ENCODE data around the gene SERINC3. TPM values are rescaled to one million over a fixed set of nuclear protein-coding genes. Genes with fewer than 3 reads are reported as not detected.

The SERINC3 gene
- total and polyA plus RNA-seq, 2 of the 13 experiments (the other 11 are each of a cell fraction or from before 2014, with no cell fraction given) = 82.0 to 226 TPM

DNA sequence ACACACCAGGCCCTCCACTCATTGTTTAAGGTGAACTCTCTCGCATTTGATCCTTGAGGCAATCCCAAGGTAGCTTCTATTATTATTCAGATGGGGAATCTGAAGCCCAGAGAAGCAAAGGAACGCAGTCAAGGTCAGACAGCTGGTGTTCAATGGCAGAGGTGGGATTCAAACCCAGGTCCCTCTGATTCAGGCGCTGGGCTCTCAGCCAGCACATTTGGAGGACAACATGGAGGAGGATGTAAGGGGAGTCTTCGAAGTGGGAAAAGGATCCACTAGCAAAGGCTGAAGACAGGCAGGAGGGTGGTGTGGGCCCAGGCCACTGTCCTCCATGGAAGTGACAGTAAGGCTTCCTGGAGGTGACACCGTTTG lies 60.1 kb downstream of the SERINC3 start (continued):
- TF ChIP-seq FOXC1 (CRISPR knock-in tag; IDR thresholded peaks at IDR 0.05; ENCODE audit: borderline replicate concordance) (no peak), HOXA5 (CRISPR knock-in tag; IDR thresholded peaks at IDR 0.05) (no peak; the same call in 1 of the 2 replicates), ZNF749 (CRISPR knock-in tag; IDR thresholded peaks at IDR 0.05; ENCODE audit: borderline replicate concordance) (no peak), ZZZ3 (CRISPR knock-in tag; IDR thresholded peaks at IDR 0.05; ENCODE audit: borderline replicate concordance) (no peak), GTF3A (CRISPR knock-in tag; conservative IDR thresholded peaks at IDR 0.05) (0 out of 2 replicates have a peak, but pooled peaks have one; percentile 20)
- TF ChIP-seq, protein P1, sequence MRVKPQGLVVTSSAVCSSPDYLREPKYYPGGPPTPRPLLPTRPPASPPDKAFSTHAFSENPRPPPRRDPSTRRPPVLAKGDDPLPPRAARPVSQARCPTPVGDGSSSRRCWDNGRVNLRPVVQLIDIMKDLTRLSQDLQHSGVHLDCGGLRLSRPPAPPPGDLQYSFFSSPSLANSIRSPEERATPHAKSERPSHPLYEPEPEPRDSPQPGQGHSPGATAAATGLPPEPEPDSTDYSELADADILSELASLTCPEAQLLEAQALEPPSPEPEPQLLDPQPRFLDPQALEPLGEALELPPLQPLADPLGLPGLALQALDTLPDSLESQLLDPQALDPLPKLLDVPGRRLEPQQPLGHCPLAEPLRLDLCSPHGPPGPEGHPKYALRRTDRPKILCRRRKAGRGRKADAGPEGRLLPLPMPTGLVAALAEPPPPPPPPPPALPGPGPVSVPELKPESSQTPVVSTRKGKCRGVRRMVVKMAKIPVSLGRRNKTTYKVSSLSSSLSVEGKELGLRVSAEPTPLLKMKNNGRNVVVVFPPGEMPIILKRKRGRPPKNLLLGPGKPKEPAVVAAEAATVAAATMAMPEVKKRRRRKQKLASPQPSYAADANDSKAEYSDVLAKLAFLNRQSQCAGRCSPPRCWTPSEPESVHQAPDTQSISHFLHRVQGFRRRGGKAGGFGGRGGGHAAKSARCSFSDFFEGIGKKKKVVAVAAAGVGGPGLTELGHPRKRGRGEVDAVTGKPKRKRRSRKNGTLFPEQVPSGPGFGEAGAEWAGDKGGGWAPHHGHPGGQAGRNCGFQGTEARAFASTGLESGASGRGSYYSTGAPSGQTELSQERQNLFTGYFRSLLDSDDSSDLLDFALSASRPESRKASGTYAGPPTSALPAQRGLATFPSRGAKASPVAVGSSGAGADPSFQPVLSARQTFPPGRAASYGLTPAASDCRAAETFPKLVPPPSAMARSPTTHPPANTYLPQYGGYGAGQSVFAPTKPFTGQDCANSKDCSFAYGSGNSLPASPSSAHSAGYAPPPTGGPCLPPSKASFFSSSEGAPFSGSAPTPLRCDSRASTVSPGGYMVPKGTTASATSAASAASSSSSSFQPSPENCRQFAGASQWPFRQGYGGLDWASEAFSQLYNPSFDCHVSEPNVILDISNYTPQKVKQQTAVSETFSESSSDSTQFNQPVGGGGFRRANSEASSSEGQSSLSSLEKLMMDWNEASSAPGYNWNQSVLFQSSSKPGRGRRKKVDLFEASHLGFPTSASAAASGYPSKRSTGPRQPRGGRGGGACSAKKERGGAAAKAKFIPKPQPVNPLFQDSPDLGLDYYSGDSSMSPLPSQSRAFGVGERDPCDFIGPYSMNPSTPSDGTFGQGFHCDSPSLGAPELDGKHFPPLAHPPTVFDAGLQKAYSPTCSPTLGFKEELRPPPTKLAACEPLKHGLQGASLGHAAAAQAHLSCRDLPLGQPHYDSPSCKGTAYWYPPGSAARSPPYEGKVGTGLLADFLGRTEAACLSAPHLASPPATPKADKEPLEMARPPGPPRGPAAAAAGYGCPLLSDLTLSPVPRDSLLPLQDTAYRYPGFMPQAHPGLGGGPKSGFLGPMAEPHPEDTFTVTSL (CRISPR knock-in tag; IDR thresholded peaks at IDR 0.05; ENCODE audit: borderline replicate concordance) = peak; percentile 15; the same call in 1 of the 2 replicates
- TF ChIP-seq, protein P2, sequence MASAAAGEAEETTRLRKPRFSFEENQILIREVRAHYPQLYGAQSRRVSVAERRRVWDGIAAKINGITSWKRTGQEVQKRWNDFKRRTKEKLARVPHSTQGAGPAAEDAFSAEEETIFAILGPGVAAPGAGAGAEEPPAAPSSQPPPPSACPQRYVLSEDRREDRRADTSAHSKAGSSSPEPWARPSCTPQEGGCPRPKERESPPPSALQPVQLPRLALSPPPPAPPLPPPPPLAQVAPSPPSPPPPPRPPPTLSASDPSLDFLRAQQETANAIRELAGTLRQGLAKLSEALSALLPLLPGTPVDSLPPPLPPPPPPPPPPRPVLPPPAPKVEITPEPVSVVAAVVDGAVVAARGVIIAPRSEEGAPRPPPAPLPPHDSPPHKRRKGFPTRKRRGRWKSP (CRISPR knock-in tag; IDR thresholded peaks at IDR 0.05) = no peak
- TF ChIP-seq, protein P3, sequence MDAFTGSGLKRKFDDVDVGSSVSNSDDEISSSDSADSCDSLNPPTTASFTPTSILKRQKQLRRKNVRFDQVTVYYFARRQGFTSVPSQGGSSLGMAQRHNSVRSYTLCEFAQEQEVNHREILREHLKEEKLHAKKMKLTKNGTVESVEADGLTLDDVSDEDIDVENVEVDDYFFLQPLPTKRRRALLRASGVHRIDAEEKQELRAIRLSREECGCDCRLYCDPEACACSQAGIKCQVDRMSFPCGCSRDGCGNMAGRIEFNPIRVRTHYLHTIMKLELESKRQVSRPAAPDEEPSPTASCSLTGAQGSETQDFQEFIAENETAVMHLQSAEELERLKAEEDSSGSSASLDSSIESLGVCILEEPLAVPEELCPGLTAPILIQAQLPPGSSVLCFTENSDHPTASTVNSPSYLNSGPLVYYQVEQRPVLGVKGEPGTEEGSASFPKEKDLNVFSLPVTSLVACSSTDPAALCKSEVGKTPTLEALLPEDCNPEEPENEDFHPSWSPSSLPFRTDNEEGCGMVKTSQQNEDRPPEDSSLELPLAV (CRISPR knock-in tag; conservative IDR thresholded peaks at IDR 0.05; ENCODE audit: low read depth) = no peak
- TF ChIP-seq, protein P4, sequence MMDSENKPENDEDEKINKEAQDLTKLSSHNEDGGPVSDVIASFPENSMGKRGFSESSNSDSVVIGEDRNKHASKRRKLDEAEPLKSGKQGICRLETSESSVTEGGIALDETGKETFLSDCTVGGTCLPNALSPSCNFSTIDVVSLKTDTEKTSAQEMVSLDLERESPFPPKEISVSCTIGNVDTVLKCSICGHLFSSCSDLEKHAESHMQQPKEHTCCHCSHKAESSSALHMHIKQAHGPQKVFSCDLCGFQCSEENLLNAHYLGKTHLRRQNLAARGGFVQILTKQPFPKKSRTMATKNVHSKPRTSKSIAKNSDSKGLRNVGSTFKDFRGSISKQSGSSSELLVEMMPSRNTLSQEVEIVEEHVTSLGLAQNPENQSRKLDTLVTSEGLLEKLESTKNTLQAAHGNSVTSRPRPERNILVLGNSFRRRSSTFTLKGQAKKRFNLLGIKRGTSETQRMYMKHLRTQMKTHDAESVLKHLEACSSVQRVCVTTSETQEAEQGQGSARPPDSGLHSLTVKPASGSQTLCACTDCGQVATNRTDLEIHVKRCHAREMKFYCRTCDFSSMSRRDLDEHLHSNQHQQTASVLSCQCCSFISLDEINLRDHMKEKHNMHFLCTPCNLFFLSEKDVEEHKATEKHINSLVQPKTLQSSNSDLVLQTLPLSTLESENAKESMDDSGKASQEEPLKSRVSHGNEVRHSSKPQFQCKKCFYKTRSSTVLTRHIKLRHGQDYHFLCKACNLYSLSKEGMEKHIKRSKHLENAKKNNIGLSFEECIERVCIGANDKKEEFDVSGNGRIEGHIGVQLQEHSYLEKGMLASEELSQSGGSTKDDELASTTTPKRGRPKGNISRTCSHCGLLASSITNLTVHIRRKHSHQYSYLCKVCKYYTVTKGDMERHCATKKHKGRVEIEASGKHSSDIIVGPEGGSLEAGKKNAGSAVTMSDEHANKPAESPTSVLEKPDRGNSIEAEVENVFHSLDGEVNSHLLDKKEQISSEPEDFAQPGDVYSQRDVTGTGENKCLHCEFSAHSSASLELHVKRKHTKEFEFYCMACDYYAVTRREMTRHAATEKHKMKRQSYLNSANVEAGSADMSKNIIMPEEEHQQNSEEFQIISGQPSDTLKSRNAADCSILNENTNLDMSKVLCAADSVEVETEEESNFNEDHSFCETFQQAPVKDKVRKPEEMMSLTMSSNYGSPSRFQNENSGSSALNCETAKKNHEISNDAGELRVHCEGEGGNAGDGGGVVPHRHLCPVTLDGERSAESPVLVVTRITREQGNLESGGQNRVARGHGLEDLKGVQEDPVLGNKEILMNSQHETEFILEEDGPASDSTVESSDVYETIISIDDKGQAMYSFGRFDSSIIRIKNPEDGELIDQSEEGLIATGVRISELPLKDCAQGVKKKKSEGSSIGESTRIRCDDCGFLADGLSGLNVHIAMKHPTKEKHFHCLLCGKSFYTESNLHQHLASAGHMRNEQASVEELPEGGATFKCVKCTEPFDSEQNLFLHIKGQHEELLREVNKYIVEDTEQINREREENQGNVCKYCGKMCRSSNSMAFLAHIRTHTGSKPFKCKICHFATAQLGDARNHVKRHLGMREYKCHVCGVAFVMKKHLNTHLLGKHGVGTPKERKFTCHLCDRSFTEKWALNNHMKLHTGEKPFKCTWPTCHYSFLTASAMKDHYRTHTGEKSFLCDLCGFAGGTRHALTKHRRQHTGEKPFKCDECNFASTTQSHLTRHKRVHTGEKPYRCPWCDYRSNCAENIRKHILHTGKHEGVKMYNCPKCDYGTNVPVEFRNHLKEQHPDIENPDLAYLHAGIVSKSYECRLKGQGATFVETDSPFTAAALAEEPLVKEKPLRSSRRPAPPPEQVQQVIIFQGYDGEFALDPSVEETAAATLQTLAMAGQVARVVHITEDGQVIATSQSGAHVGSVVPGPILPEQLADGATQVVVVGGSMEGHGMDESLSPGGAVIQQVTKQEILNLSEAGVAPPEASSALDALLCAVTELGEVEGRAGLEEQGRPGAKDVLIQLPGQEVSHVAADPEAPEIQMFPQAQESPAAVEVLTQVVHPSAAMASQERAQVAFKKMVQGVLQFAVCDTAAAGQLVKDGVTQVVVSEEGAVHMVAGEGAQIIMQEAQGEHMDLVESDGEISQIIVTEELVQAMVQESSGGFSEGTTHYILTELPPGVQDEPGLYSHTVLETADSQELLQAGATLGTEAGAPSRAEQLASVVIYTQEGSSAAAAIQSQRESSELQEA (CRISPR knock-in tag; IDR thresholded peaks at IDR 0.05; ENCODE audit: not compliant biosample characterization) = no peak
